Measurements from ENCODE around the gene BAIAP2.

DNA sequence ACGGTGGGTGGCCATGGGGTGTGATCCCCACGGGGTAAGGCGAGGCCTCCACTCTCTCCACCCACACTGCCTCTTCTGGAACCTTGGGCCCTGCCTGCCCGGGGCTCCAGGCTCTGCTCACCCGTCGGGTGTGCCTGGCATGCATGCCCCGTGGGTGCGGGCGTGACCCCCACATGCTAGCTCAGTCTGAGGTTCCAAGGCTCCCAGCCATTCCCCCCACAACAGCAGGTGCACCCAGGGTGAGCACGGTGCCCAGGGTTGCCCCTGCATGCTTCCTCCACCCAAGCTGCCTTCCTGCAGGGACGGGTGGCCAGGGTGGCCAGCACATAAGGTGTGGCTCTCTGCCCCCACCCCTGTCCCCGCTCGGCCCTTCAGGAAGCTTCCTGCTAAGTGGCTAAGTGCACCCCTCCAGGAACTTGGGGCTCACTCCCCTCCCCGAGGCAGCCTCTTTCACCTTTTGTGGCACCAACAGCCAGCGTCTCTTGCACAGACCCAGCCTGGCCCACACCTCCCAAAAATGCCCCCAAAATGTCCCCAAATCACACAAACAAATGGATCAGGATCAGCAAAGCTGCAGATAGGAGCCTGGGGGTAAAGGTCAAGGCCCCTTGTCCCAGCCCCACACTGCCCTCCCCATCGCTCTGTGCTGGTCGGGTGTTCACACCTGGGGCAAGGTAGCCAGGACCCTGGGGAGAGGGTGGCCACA lies 108.9 kb downstream of the BAIAP2 start:
- TF ChIP-seq, protein P1, sequence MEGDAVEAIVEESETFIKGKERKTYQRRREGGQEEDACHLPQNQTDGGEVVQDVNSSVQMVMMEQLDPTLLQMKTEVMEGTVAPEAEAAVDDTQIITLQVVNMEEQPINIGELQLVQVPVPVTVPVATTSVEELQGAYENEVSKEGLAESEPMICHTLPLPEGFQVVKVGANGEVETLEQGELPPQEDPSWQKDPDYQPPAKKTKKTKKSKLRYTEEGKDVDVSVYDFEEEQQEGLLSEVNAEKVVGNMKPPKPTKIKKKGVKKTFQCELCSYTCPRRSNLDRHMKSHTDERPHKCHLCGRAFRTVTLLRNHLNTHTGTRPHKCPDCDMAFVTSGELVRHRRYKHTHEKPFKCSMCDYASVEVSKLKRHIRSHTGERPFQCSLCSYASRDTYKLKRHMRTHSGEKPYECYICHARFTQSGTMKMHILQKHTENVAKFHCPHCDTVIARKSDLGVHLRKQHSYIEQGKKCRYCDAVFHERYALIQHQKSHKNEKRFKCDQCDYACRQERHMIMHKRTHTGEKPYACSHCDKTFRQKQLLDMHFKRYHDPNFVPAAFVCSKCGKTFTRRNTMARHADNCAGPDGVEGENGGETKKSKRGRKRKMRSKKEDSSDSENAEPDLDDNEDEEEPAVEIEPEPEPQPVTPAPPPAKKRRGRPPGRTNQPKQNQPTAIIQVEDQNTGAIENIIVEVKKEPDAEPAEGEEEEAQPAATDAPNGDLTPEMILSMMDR (CRISPR knock-in tag; IDR thresholded peaks at IDR 0.05): no peak
- TF ChIP-seq JARID2 (CRISPR knock-in tag; IDR thresholded peaks at IDR 0.05; ENCODE audit: insufficient replicate concordance): no peak
- TF ChIP-seq ISL2 (CRISPR knock-in tag; IDR thresholded peaks at IDR 0.05): no peak
- no peak for TF ChIP-seq CREM (IDR thresholded peaks at IDR 0.05)
- no peak for TF ChIP-seq CREM (CRISPR knock-in tag; IDR thresholded peaks at IDR 0.05)
- TF ChIP-seq ZNF350 (CRISPR knock-in tag; IDR thresholded peaks at IDR 0.05; ENCODE audit: borderline replicate concordance, low read depth): no peak
- TF ChIP-seq, protein P2, sequence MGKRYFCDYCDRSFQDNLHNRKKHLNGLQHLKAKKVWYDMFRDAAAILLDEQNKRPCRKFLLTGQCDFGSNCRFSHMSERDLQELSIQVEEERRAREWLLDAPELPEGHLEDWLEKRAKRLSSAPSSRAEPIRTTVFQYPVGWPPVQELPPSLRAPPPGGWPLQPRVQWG (CRISPR knock-in tag; IDR thresholded peaks at IDR 0.05; ENCODE audit: borderline replicate concordance, low read depth): no peak
- no peak for TF ChIP-seq YY1 (IDR thresholded peaks at IDR 0.05; ENCODE audit: insufficient read depth, insufficient replicate concordance, low read depth, low read length)
- TF ChIP-seq SRSF4 (IDR thresholded peaks at IDR 0.05; ENCODE audit: low read depth, low read length, poor library complexity, severe bottlenecking): no peak
- TF ChIP-seq CHD2 (IDR thresholded peaks at IDR 0.05; ENCODE audit: low read depth, low read length): no peak
- TF ChIP-seq KLF11 (CRISPR knock-in tag; IDR thresholded peaks at IDR 0.05): no peak
- no peak for TF ChIP-seq RFX1 (IDR thresholded peaks at IDR 0.05)
